Measurements from ENCODE around the gene FAM234A.
"Not testable (repeated sequence)": the region's sequence is repeated elsewhere in the genome, so short reads cannot be mapped to it uniquely, and the experiment has no call there.

The FAM234A gene

GRCh38 chr16:203246-203645 is 31.4 kb upstream of the FAM234A start:
- H3K27ac ChIP-seq, result no peak overlapping the region
- peaks cover 80% of the 10 kb centered on the region for H3K36me3 ChIP-seq (replicated peaks)
- in situ Hi-C loops (cut with HindIII; ENCODE audit: low pct_ligation_motif_present, low sequenced_read_pairs), result no loop called here
- DNase-seq, result no peak
- H3K4me3 ChIP-seq (ENCODE audit: low read depth, low read length), result no peak overlapping the region
- no peaks in the 10 kb centered on the region for H3K27me3 ChIP-seq (replicated peaks)
- TF ChIP-seq CTCF (IDR thresholded peaks at IDR 0.05; ENCODE audit: low read depth, low read length, missing control alignments), result no peak

- in situ Hi-C loops (cut with HindIII; ENCODE audit: low pct_ligation_motif_present, low sequenced_read_pairs); DNase-seq; H3K27me3 ChIP-seq (replicated peaks); H3K4me3 ChIP-seq (ENCODE audit: low read depth, low read length); H3K27ac ChIP-seq: not testable (repeated sequence)
- H3K36me3 ChIP-seq (replicated peaks), result peaks cover 79% of the 10 kb centered on the region
Observed at GRCh38 chr16:204046-204445, 30.6 kb upstream of the FAM234A start.

GRCh38 chr16:209359-209758 is 25.3 kb upstream of the FAM234A start:
- peaks cover 85% of the 10 kb centered on the region for H3K36me3 ChIP-seq (replicated peaks)

GRCh38 chr16:211631-212180 is 22.9 kb upstream of the FAM234A start:
- H3K27ac ChIP-seq; in situ Hi-C loops (cut with HindIII; ENCODE audit: low pct_ligation_motif_present, low sequenced_read_pairs); H3K4me3 ChIP-seq (ENCODE audit: low read depth, low read length); DNase-seq; H3K27me3 ChIP-seq (replicated peaks): not testable (repeated sequence)
- H3K36me3 ChIP-seq (replicated peaks), result peaks cover 75% of the 10 kb centered on the region

More at GRCh38 chr16:209359-209758, 25.3 kb upstream of the FAM234A start:
- in situ Hi-C loops (cut with HindIII; ENCODE audit: low pct_ligation_motif_present, low sequenced_read_pairs); H3K27ac ChIP-seq; H3K4me3 ChIP-seq (ENCODE audit: low read depth, low read length); H3K27me3 ChIP-seq (replicated peaks); DNase-seq: not testable (repeated sequence)

- Histone ChIP-seq H3K27ac (no peak overlapping the region), H3K27me3 (replicated peaks) (no peaks in the 10 kb centered on the region), H3K36me3 (replicated peaks) (peaks cover 74% of the 10 kb centered on the region), H3K4me3 (ENCODE audit: low read depth, low read length) (no peak overlapping the region)
- TF ChIP-seq CTCF (IDR thresholded peaks at IDR 0.05; ENCODE audit: low read depth, low read length, missing control alignments), result no peak
- peak; percentile 24 for DNase-seq
- in situ Hi-C loops (cut with HindIII; ENCODE audit: low pct_ligation_motif_present, low sequenced_read_pairs), result no loop called here
Observed at GRCh38 chr16:212999-213398, 21.6 kb upstream of the FAM234A start.

- no peak for DNase-seq
- Histone ChIP-seq H3K27me3 (replicated peaks) (no peaks in the 10 kb centered on the region), H3K27ac (no peak overlapping the region), H3K4me3 (ENCODE audit: low read depth, low read length) (no peak overlapping the region), H3K36me3 (replicated peaks) (peaks cover 77% of the 10 kb centered on the region)
- in situ Hi-C loops (cut with HindIII; ENCODE audit: low pct_ligation_motif_present, low sequenced_read_pairs), result no loop called here
- TF ChIP-seq CTCF (IDR thresholded peaks at IDR 0.05; ENCODE audit: low read depth, low read length, missing control alignments), result no peak
Observed at GRCh38 chr16:220021-220420, 14.6 kb upstream of the FAM234A start.

GRCh38 chr16:228151-228851 is 6.3 kb upstream of the FAM234A start:
- no peak for TF ChIP-seq CTCF (IDR thresholded peaks at IDR 0.05; ENCODE audit: low read depth, low read length, missing control alignments)
- Histone ChIP-seq H3K4me3 (ENCODE audit: low read depth, low read length) (peak overlapping the region; percentile 94), H3K27ac (peak overlapping the region; percentile 96), H3K27me3 (replicated peaks) (no peaks in the 10 kb centered on the region), H3K36me3 (replicated peaks) (peaks cover 37% of the 10 kb centered on the region)
- peak; percentile 7 for DNase-seq
- in situ Hi-C loops (cut with HindIII; ENCODE audit: low pct_ligation_motif_present, low sequenced_read_pairs), result no loop called here
